Activated naive CD8-positive, alpha-beta T cell treated with anti-CD3 and anti-CD28 coated beads, Interleukin-2, amount 50 U/mL, for 16 hours (primary cell): ENCODE measurements around the gene FNBP1.
"Not testable (repeated sequence)": the region's sequence is repeated elsewhere in the genome, so short reads cannot be mapped to it uniquely, and the experiment has no call there.

Experiments
- DNase-seq: peaks from one replicate; pipeline ENCODE4 v3.0.0-alpha.2; 2020; ENCODE audit warnings: low read depth, low spot score

Gene FNBP1

GRCh38 chr9:129954868-129955550 is 88.0 kb downstream of the FNBP1 start:
- DNase-seq: no peak

- no peak for DNase-seq
Measured at GRCh38 chr9:129953736-129954135, 89.3 kb downstream of the FNBP1 start.

DNA sequence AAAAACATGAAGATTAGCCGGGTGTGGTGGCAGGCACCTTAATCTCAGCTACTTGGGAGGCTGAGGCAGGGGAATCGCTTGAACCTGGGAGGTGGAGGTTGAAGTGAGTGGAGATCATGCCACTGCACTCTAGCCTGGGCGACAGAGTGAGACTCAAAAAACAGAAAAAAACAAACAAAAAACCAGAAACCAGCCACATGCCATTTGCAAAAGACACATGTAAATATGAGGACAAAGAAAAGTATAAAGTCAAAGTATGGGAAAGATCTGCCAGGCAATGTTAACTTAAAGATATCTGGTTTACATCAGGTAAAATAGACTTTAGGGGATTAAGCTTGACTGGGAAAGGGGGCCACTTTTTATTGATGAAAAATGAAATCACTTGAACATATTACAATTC is 90.7 kb downstream of the FNBP1 start:
- no peak for DNase-seq

GRCh38 chr9:129949821-129950220 is 93.2 kb downstream of the FNBP1 start:
- DNase-seq: no peak

DNA sequence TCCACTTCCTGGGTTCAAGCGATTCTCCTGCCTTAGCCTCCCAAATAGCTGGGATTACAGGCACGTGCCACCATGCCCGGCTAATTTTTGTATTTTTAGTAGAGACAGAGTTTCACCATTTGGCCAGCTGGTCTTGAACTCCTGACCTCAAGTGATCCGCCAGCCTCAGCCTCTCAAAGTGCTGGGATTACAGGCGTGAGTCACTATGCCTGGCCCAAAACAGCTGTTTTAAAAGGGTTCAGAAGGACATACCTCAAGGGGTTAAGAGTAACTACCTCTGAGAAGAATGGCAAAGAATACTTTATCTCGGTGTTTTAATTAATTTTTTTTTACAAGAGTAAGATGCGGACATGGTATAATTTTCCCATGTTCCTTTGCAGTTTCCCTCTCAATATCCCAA is 94.4 kb downstream of the FNBP1 start:
- DNase-seq: not testable (repeated sequence)

- DNase-seq: no peak
Measured at GRCh38 chr9:129946246-129946995, 96.6 kb downstream of the FNBP1 start.

DNA sequence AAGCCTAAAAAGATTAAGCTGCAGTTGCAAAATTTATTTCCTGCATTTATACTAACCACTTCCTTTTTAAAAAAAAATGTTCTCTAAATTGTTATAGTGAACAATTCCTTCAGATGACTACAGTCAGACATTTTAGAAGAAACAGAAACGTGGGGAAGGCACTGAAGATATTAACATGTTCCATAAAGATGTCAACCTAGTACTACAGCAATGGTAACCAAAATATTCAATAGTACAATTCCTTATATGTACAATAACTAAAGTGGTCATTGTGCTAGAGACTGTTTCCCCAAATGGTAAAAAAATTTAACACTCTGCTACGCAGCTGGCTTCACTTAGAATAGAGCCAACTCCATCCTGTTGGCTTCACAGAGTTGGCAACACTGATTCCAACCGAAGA is 97.7 kb downstream of the FNBP1 start:
- DNase-seq: no peak

GRCh38 chr9:129944506-129945116 is 98.4 kb downstream of the FNBP1 start:
- DNase-seq: peak; percentile 9

GRCh38 chr9:129939431-129939830 is 103.6 kb downstream of the FNBP1 start:
- DNase-seq: no peak

DNA sequence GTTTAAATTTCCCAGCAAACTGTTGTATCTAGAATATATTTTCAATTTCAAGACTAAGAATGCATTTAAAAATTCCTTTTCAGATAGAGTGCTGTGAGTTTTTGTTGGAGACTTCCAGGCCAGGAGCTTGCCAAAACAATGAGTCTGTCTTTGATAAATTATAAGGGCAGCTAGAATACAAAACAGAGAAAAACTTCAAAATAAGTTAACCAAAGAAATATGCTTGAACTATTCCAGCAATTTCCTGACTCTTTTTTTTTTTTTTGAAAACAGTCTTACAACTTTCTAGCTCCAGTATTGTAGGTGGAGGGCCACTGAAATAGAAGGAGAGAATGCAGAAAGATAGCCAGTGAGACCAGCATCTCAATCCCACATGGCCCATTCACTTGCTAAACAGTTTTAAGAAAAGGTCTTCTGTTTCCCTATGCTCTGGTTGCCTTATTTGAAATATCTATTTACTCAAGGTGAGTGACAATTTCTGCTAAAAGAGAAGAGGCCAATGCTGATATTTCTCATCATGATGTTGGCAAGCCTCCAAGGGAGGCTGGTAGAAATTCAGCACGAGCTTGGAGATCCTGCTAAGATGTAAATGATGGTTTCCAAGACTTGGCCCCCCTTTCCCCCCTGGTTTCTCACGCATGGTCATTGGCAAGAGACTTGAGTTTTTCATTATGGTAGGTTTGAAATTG is 104.6 kb downstream of the FNBP1 start:
- no peak for DNase-seq

DNA sequence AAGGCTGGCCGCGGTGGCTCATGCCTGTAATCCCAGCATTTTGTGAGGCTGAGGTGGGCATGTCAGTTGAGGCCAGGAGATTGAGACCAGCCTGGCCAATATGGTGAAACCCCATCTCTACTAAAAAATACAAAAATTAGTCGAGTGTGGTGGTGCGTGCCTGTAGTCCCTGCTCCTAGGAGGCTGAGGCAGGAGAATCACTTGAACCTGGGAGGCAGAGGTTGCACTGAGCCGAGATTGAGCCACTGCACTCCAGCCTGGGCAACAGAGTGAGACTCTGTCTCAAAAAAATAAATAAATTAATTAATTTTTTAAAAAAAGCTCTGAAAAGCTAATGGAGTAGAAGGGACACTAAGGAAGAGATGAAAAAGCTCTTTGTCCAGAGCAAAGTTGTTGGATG is 105.1 kb downstream of the FNBP1 start:
- DNase-seq: not testable (repeated sequence)

DNA sequence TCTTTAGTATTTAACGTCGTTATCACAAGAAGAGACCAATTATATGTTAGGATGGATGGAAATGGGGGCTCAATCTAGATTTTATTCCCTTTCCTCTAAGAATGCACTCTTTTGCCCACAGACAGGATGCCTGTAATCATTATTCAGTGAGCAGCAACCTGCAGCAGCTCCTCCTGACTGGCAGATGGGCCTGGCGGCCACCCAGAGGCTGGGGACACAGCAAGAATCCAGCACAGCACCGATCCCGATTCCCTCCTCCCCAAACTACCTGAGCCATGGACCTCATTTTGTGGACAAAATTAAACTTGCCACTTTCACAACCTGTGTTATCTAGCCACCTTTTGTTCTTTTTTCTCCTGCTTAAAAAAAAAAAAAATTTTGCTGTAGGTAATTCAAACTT is 106.8 kb downstream of the FNBP1 start:
- no peak for DNase-seq

DNA sequence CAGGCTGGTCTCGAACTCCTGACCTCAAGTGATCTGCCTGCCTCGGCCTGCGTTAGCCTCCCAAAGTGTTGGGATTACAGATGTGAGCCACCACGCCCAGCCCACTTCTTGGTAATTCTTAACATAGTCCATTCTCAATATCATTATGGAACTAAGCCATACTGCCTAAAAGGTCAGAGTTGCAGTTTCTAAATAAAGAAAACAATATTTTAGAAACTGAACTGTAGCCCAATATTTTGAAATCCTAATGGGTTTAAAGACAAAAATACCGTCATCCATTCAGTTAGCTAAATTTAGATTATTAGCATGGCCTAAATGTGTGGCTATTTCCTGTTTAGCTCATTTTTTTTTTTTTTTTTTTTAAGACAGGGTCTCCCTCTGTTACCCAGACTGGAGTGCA is 108.2 kb downstream of the FNBP1 start:
- no peak for DNase-seq

DNA sequence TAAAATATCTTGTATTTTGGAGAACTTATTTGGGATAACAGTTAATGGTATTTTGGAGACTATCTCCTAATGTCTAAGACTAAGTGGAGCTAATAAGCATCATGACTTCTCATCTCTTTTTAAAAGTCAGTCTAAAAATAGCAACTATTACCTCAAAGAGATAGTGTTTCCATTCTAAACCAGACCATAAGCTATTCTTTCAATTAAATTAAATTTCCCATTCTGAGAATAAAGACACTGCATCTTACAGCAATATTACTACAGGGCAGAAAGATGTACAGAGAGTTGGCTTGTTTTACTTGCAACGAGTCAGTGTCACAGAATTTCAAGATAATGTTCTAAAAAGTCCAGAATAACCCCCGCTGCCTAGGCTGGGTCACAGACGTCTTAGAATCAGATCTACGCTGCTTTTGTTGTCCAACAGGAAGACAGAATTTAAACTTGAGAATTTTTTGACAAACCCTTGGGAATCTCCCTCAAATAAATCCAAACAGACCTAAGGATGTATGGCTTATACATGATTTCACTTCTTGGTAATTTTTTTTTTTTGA is 108.9 kb downstream of the FNBP1 start:
- no peak for DNase-seq

DNA sequence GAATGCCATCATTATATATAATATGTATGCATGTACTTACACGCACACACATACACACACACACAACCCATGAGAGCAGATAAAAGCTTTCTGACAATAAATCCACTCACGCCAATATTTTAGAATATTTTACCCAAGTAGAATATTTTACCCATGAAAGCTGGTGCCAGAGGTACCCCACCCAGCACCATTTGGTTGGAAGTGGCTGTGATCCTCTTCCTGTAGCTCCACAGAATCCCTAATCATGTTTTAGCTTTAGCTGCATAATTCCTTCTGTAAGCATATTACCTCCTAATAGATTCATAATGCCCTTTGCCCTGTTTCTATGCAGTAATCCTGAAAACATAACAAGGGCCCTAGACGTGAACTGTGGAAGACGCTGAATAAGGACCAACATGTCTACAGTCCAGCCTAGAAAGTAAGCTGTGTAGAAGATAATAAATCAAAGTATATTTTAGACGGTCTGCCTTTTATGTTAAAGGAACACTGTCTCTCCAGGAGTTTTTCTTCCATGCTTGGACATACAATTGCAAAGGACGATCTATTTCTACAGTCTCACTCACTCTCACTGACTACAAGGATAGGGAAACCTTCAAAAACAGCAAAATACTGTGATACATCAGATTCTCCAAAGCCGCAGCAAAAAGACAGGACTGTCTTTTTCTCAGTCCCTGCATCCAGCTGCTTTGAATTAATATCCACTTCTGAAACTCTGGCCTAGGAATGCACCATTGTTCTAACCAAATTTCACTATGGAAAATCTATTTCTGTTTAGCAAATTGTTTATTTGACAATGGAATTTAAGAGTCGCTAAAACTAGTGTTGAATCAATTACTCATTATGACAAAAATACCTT is 109.6 kb downstream of the FNBP1 start:
- no peak for DNase-seq

DNA sequence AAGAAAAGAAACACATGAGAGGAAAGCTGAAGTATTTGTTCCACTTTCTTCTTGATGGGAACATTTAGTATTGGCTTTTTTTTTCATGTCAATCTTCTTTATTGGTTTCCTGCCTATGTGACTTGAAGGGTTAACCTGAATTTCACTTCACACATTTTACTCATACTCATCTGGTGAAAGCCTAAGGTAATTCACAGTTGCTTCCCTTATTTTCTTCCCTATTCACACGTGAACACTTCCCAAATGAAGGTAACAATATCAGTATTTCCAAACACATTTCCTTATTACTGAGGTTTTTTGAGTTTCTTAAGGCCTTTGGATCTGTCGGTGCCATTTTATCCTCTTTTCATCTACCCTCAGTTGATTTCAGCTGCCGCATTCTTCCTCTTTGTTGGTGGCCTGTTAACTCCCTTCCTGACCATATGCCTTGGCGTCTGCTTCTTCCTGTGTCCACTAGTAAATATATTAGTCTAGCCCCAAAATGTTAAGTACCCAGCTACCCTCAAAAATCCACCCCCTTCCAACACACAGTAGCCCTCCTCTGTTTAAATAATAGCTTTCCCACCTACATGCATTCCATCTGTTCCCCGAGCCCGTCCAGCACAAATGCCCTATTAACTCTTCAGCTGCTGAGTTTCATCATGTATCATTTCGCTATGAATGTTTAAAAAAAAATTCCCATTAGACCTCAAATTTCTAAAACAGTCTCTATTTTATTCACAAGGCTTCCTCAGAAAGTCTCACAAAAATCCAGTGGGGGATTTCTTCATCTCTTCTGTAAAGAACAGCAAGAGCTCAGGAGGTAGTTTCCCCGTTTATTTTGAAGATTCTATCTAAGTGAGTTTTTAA is 110.5 kb downstream of the FNBP1 start:
- no peak for DNase-seq

GRCh38 chr9:129930743-129931142 is 112.2 kb downstream of the FNBP1 start:
- no peak for DNase-seq

- no peak for DNase-seq
Measured at GRCh38 chr9:129929496-129930125, 113.4 kb downstream of the FNBP1 start.

DNA sequence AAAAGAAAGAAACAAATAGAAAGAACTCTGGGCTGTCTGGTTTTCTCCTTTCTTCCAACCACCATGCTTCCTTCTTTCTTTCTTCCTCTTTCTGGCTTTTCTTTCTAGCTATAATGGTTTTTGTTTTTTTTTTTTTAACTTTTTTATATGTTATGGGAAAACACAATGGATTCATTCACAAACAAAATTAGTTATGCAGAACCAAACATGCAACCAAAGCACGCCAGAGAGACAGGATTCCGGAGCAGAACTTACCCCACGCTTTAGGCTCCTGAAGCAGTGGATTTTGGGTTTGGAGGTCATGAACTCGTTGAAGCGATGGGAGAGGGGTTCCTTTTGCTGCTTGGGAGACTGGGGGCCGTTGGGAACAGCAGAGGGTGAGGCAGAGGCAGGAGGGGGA is 119.4 kb downstream of the FNBP1 start:
- DNase-seq: no peak

DNA sequence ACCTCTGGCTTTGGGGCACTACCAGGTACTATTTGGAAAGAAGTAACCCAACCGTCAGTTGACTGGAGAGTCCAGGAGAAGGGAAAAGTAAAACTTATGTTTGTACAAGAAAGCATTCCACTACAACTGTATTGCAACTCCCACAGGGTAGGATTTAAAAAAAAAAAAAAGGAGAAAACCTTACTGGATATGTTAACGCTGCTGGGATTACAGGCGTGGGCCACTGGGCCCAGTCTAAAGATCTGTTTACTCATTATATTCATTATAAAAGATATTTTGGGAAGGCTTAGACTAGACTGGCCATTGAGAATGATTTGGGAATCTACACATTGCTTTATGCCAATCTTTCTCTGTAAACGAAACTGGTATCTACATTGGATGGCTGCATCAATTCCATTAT is 121.1 kb downstream of the FNBP1 start:
- no peak for DNase-seq
